NCI-H69 (cell line): ENCODE results near the gene ARHGAP12.
"Not testable (repeated sequence)": the region's sequence is repeated elsewhere in the genome, so short reads cannot be mapped to it uniquely, and the experiment has no call there.

Experiments
- DNase-seq: peaks from one replicate; lab custom pipeline; 2025; lab: John Stamatoyannopoulos, UW

The ARHGAP12 gene

DNA sequence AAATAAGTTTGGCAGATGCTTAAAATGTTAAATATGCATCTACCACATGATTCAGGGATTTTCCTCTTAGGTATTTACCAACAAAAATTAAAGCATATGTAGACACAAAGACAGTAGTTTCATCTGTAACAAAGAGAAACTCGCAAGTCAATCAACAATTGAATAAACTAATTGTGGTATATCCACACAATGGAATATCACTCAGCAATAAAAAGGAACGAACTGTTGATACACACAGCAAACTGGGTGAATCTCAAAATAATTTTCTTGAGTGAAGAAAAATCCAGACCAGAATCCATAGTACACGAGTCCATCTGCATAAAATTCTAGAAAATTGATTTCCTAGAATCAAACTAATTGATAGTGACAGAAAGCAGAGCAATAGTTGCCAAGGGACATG lies 5.2 kb downstream of the ARHGAP12 start:
- no peak for DNase-seq

DNA sequence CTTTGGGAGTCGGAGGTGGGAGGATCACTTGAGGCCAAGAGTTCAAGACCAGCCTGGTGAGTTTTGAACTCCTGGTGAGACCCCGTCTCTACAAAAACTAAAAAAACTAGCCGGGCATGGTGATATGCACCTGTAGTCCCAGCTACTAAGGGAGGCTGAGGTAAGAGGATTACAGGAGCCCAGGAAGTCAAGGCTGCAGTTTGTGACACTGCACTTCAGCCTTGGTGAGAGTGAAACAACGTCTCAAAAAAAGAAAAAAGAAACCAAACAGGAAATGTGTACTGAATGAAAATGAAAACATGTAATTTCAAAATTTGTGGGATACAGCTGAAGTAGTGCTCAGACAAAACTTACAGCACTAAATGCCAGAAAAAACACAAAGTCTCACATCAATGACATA lies 7.6 kb downstream of the ARHGAP12 start:
- DNase-seq = no peak

DNA sequence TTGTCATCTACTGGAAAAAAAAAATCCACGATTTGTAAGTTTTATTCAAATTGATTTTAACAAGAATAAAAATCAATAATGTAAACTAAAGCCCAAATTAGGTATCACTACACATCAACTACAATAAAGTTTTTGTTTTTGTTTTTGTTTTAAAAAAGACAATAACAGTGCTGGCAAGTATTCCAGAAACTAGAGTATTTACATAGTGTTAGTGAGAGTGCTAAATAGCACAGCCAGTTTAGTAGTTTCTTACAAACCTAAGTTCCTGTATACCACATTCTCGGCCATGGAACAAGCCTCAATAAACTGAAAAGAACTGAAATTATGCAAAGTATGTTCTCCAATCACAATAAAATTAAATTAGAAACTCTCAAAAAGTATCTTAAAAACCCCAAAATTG lies 8.1 kb downstream of the ARHGAP12 start:
- DNase-seq = no peak

DNA sequence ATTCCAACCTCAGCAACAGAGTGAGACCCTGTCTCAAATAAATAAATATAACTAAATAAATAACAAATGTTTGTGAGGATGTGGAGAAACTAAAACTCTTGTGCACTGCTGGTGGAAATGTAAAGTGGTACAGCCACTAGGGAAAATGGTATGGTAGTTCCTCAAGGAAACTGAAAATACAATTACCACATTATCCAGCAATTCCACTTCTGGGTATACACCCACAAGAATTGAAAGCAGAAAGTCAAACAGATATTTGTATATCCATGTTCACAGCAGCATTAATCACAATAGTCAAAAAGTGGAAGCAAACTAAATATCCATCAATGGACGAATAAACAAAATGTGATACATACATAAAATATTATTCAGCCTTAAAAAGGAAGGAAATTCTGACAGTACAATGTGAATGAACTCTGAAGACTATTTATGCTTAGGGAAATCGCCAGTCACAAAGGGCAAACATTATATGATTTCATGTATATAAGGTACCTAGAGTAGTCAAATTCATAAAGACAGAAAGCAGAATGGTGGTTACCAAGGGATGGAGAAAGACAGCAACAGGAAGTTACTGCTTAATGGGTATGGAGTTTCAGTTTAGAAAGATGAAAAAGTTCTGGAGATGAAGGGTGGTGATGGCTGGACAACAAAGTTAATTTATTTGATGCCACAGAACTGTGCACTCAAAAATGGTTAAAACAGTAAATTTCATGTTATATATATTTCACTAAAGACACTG lies 9.8 kb downstream of the ARHGAP12 start:
- no peak for DNase-seq

DNA sequence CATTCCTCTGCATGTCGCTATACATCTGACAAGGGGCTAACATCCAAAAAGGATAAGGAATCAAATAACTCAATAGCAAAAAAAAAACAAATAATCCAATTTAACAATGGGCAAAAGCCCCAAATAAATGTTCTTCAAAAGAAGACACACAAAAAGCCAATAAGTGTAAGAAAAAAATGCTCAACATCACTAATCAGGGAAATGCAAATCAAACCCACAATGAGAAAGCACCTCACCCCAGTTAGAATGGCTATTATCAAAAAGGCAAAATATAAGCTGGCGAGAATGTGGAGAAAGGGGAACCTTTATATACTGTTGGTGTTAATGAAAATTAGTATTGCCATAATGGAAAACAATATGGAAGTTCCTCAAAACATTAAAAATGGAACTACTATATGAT lies 14.3 kb downstream of the ARHGAP12 start:
- DNase-seq = no peak

DNA sequence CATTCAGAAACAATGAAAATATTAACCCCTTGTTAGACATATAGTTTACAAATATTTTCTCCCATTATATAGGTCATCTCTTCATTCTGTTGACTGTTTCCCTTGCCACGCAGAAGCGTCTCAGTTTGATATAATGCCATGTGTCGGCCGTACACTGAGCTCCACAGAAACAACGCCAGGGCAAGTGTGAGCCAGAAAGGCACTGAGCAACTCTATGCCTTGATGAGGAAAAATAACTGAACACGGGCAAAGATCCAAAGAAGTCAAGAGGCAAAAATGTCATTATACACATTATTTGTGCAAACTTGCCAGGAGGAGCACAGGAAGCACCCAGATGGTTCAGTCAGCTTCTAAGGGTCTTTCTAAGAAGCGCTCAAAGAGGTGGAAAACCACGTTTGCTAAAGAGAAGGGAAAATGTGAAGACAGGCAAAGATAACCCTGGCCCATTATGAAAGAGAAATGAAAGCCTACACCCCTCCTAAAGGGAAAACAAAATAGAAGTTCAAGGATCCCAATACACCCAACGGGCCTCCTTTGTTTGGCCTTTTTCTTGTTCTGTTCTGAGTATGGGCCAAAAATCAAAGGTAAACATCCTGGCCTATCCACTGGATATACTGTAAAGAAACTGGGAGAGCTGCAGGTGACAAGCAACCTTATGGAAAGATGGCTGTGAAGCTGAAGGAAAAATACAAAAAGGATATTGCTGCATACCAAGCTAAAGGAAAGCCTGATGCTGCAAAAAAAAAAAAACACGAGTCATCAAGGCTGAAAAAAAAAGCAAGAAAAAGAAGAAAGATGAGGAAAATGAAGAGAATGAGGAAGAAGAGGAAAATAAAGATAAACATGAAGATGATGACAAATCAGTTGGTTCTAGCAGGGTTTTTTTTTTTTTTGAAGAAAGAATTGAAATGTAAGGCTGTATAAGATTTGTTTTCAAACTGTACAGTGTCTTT lies 15.5 kb downstream of the ARHGAP12 start:
- peak; percentile 9 for DNase-seq

DNA sequence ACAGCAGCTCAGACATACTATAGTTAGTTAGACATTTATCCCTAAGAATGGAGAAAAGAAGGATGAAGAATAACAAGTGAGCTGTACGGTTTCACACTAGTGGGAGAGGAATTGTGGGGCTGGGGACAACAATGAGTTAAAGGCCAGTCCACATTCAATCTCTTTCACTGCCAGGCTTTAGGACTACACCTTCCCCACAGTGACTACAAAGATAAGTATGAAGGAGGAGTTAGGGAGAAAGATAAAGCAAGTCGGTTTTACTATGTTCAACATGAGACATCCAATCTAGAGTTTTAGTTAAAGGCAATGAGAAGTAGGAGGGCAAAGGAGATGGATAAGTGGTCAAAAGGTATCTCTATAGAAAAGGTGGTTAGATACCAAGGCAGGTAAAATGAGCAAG lies 16.3 kb downstream of the ARHGAP12 start:
- DNase-seq = no peak

DNA sequence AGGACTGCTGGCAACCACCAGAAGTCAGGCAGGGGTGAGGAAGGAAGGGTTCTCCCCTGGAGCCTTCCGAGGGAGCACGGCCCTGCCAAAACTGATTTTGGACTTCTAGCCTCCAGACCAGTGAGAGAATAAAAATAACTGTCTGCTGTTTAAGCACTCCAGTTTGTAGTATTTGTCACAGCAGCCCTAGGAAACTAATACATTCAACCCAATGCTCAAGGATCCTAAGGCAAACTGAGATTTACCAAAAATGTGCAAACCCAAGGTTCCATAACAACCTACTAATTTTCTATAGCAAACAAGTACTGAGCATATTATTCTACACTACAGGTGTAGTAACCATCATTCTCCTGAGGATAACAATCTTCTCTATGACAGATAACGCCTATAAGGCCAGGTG lies 18.6 kb downstream of the ARHGAP12 start:
- no peak for DNase-seq

DNA sequence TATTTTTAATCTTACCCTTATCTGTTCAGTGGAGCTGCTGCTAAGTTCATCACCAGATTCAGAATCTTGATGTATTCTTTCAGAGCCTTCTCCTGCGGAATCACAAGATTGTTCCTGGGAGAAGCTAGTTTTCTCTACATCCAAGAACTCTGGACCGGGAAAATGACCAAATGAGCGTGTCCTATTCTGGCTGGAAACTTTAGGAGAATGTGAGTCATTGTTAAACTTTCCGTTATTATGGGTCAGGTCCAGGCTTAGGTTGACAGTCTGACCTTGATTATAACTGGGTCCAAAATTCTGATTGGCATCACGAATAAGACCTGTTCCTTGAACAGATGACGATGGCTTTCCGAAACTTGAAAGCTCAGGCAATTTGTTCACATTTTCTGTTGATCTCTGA lies 20.5 kb downstream of the ARHGAP12 start:
- DNase-seq = no peak

DNA sequence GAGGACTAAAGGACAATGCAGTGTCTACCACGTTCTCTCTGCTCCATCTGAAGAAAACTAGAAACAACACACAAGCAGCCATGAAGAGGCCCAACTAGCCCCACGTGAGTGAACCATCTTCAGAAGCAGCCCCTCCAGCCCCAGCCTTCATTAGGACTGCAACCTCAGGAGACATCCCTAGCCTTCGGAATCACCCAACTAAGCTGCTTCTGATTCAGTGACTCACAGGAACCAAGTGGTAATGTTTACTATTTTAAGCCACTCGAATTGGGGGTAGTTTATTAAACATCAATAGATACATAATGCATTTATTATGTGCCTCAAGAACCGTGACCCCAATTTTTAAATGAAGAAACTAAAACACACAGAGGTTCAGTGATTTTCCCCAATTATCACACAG lies 22.6 kb downstream of the ARHGAP12 start:
- DNase-seq = no peak

DNA sequence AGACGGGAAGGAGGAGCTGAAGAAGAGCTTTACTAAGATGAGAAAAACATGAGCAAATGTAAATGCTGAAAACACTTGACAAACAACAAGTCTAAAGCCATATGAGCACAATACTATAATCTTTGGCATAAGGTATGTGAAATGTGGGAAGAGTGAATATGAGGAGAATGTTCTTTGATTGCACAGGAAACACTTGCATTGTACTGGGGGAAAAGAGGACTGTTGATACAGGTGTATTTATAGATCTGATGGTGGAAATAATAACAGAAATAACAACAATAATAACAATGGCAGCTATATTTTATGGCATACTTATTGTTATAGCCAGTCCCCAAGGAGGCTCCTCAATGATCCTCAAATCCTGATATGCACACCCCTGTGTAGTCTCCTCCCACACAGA lies 23.0 kb downstream of the ARHGAP12 start:
- DNase-seq = no peak

DNA sequence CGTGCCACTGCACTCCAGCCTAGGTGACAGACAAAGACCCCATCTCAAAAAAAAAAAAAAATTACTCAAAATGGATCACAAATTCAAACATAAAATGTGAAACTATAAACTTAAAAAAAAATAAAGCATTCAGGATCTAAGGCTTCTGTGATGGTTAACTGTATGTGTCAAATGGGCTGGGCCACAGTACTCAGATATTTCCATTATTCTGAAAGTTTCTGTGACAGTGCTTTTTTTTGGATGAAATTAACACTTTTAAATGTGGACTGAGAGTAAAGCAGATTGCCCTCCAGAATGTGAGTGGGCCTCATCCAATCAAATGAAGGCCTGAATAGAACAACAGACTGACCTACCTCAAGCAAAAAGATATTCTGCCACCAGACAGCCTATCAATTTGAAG lies 26.0 kb downstream of the ARHGAP12 start:
- DNase-seq = no peak

DNA sequence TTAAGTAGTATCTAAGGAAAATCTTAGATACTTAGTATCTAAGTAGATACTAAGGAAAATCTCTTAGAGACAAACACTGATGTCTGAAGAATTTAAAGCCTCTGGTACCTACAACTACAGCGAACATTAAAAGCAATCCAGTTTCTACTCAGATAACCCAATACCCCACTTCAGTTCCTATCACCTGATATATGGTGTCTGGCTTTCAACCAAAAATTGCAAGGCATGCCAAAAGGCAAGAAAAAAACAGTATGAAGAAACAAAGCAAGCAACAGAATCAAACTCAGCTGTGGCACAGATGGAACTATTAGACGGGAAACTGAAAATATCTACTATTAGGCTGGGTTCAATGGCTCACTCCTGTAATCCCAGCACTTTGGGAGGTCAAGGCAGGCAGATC lies 31.1 kb downstream of the ARHGAP12 start:
- DNase-seq = no peak

DNA sequence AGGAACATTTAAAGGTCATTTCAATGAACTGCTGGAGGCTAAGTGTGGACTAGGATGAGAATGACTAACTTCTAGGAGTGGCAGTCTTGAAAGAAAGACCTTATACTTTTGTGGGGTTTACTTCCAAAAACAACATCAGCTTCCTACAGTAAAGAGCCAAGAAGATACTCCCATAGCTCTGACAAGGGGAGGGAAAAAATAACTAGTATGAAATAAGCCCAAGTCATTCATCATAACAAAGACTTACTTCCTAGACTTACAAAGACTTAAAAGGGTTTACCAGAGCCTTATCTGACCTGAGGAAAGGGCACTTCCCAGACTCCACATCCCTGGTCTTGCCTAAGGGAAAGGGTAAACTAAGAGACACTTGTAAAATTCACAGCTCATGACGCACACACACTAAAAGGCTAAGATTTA lies 31.7 kb downstream of the ARHGAP12 start:
- no peak for DNase-seq

DNA sequence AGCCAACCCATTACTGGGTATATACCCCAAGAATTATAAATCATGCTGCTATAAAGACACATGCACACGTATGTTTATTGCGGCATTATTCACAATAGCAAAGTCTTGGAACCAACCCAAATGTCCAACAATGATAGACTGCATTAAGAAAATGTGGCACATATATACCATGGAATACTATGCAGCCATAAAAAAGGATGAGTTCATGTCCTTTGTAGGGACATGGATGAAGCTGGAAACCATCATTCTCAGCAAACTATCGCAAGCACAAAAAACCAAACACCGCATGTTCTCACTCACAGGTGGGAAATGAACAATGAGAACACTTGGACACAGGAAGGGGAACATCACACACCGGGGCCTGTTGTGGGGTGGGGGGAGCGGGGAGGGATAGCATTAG lies 32.9 kb downstream of the ARHGAP12 start:
- not testable (repeated sequence) for DNase-seq

DNA sequence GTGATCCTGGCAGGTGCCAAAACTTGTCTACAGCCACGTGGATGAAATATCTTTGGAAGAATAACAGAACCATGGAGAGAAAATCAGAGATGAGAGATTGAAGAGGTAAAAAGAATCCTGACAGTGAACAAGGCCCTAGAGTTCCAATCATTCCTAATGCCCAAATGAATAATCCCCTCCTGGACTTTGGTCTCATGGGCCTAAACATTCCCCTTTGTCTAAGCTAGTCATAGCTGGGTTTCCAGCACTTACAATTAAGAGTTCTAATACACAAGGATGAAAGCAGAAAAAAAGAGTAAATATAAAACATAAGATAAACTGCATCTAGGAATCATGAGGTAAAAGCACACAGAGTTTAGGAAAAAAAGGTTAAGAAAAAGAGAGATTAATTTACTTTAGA lies 40.2 kb downstream of the ARHGAP12 start:
- no peak for DNase-seq

DNA sequence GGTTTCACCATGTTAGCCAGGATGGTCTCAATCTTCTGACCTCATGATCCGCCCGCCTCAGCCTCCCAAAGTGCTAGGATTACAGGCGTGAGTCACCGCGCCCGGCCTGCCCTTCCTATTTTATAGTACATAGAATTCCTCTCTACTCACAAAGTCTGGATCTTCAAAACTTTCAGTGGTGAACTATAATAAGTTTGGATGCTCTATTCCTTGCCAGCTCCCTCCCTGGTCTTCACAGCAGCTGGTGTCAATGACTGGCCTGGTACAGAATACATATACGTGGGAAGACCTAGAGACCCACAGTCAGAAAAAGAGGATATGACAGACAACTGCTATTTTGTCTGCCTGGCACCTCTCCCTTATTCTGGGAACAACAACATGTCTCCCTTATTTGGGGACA lies 40.8 kb downstream of the ARHGAP12 start:
- no peak for DNase-seq

DNA sequence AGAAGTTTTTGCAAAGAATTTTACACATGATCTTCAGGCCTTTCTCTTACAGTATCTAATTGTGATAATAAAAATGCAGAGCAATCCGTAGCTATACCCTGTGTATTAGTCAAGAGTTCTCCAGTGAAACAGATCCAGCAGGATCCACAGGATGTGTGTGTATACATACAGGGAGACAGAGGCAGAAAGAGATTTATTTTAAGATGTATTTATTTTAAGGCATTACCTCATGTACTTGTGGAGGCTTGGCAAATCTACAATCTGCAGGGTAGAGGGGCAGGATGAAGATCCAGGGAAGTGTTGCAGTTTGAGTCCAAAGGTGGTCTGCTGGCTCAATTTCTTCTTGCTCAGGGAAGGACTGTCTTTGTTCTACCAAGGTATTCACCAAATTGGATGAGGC lies 41.7 kb downstream of the ARHGAP12 start:
- no peak for DNase-seq

DNA sequence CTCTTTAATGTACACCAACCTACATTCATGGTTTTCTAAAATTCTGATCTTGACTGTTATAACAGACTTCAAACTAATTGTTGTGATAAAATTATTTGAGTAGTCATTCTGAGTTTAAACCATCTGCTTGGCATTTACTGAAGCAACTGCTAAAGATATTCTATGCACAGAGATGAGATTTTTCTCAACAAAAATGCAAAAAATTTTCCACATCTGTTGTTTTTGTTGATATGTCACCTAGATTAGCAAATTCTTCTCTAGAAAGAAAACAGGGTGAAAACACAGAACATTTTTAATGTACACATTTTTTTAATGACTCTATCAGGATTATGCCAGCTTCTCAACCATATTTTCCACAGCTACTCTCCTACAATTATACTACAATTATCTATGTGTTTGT lies 42.7 kb downstream of the ARHGAP12 start:
- DNase-seq = no peak

DNA sequence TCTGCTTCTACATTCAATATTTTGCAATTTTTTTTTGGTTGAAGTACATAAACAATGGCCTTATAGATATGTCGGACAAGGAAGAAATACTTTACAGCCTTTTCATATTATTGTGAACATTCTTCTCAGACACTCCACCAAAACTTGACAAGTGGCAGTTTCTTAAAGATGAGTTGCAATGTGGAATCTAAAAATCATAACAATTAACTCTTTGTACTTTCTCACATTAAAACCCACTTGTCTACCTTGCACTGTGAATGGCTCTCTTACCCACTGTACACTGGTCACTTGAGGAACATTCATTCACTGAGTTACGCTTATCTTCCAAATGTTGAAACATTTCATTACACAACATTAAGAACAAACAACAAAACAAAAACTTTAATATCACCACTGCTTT lies 44.2 kb downstream of the ARHGAP12 start:
- no peak for DNase-seq

DNA sequence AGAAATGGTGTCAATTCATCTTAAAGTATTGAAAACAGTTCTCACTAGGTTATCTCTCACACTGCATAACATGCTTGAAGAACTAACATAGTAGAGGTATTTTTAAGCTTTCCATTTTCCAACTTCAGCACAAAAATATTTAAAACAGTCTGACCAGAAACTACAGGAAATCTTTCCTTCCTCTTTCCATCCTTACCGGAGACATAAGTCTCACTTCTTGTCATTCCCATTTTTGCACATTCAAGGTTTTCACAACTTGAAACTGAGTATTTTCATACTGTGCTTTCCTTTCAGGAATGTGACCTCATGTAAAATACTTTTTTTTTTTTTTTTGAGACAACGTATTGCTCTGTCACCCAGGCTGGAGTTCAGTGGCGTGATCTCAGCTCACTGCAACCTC lies 45.2 kb downstream of the ARHGAP12 start:
- no peak for DNase-seq

DNA sequence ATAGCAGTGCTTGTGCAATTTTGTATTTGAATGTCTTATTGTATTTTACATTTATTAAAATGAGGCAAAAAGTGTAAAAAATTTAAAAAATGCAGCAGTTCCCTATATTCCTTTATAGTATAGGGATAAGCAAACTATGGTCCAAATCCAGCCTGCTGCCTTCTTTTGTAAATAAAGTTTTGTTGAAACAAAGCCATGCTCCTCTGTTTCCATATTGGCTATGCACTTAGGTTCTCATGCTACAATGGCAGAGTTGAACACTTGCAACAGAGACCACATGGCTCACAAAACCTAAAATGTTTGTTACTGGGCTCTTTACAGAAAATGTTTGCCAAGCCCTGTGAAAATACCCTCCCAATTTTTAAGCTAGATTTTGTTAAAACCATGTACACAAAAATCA lies 50.1 kb downstream of the ARHGAP12 start:
- no peak for DNase-seq

DNA sequence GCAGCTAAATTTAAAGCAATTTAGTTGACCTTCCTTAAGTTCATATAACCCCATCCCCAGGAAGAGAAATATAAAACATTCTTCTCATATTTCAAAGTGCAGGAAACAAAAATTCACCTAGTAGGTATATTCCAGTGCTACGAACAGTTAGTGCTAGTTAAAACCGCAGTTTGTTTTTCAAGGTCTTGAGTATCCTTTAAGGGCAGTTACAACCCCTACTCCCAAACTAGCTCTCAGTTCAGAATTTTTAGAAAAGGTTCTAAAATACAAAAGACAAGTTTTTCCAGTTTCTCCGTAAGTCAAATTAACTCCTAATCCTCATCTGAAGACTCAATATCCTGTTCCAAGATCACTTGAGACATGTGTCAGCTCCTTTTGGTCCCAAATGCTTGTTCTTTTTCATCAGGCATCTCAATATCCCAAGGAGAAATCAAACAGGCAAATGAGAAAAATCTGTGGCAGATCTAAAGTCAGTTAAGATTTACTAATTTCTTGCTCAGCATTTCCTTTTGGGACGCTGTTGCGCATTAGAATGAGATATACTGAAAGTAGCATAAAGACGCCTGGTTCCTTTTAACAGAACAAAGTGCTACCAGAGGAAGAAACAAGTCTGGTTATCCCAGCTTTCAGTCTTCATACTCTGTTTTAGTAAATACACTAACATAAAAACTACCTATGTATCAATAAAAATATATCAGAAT lies 51.8 kb downstream of the ARHGAP12 start:
- DNase-seq = no peak
